Glutamatergic neuron (in vitro differentiated cells): ENCODE data around the gene CLEC5A. TPM values are rescaled to one million over a fixed set of nuclear protein-coding genes. Genes with fewer than 3 reads are reported as not detected.

Experiments used
- DNase-seq: peaks from one replicate; pipeline ENCODE4 v3.0.0; 2022
- H3K27ac Mint-ChIP-seq: one replicate; pipeline ENCODE4 v1.8.0; 2020; ENCODE audit warnings: mild to moderate bottlenecking, mixed read lengths, inconsistent platforms; ENCODE audit not compliant: unreplicated experiment
- H3K27me3 Mint-ChIP-seq: one replicate; pipeline ENCODE4 v1.8.0; 2020; ENCODE audit warnings: mild to moderate bottlenecking, moderate library complexity, mixed read lengths, inconsistent platforms; ENCODE audit not compliant: unreplicated experiment
- H3K36me3 Mint-ChIP-seq: one replicate; pipeline ENCODE4 v1.8.0; 2020; ENCODE audit warnings: mild to moderate bottlenecking, mixed read lengths, inconsistent platforms; ENCODE audit not compliant: unreplicated experiment
- H3K4me1 Mint-ChIP-seq: one replicate; pipeline ENCODE4 v1.8.0; 2020; ENCODE audit warnings: mild to moderate bottlenecking, low read depth, mixed read lengths, inconsistent platforms; ENCODE audit not compliant: unreplicated experiment
- H3K4me3 Mint-ChIP-seq: one replicate; pipeline ENCODE4 v1.8.0; 2020; ENCODE audit warnings: mild to moderate bottlenecking, mixed read lengths, inconsistent platforms; ENCODE audit not compliant: unreplicated experiment
- H3K9me3 Mint-ChIP-seq: one replicate; pipeline ENCODE4 v1.8.0; 2020; ENCODE audit warnings: mild to moderate bottlenecking, moderate library complexity, mixed read lengths, inconsistent platforms; ENCODE audit not compliant: unreplicated experiment
- CTCF ChIP-seq: fragments of 200-600 bp; sonication (generic); IDR thresholded peaks from one replicate; pipeline ENCODE4 v1.5.0; 2021; ENCODE audit not compliant: partially characterized antibody, unreplicated experiment
- total RNA-seq: library from RNA; stranded (reverse); fragmentation: NEBNext Ultra II Directional; extraction: Animal tissue kit (Norgen Biotek cat#: 25700); gene quantifications from one replicate; pipeline ENCODE4 v1.2.1, GENCODE V29; 2021; ENCODE audit not compliant: unreplicated experiment

Gene CLEC5A
- total RNA-seq, 1 donor from 2014 or later: not detected

GRCh38 chr7:141960687-141961422 is 14.1 kb upstream of the CLEC5A start:
- no peak for TF ChIP-seq CTCF
- H3K27me3 Mint-ChIP-seq: peaks cover 1% of the 10 kb centered on the region
- no peak overlapping the region for H3K4me3 Mint-ChIP-seq
- no peaks in the 10 kb centered on the region for H3K4me1 Mint-ChIP-seq
- peaks cover 2% of the 10 kb centered on the region for H3K9me3 Mint-ChIP-seq
- H3K27ac Mint-ChIP-seq: no peak overlapping the region
- no peaks in the 10 kb centered on the region for H3K36me3 Mint-ChIP-seq
- no peak for DNase-seq

DNA sequence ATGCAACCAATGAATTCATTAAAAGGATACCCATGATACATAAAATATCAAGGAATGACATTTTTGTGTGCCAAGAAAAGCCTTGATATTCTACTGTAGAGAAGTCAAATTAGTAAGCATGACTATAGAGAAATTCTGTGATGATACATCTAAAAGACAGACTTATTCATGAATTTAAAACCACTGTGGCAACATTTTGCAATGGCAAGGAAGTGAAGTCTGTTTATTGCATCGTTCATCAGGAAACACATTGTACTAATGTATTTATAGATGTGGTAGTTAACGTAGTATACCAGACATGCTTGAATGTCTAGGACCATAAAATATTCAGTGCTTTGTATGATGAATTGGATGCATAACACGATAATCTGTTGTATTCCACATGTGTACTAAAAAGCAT is 9.3 kb upstream of the CLEC5A start:
- no peak for TF ChIP-seq CTCF
- H3K9me3 Mint-ChIP-seq: no peaks in the 10 kb centered on the region
- no peaks in the 10 kb centered on the region for H3K36me3 Mint-ChIP-seq
- DNase-seq: no peak
- H3K4me3 Mint-ChIP-seq: no peak overlapping the region
- H3K27ac Mint-ChIP-seq: no peak overlapping the region
- H3K27me3 Mint-ChIP-seq: no peaks in the 10 kb centered on the region
- no peaks in the 10 kb centered on the region for H3K4me1 Mint-ChIP-seq

DNA sequence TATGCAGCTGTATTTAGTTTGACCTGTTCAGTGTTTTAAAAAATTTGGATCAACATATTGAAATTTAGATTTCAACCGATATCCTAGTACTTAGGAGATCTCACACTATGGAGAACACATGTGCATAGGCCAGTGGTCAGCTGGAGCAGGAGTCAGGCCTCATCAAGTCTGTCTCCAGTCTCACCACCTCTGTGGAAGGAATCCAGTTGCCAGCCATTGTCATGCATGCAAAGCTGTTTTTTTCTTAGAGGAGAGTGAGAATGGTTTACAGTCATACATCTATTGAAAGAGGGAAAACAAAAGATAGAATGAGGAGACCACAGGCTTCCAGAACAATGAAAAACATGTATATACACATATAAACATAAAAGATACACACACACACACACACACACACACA is 7.6 kb upstream of the CLEC5A start:
- no peak for TF ChIP-seq CTCF
- H3K4me3 Mint-ChIP-seq: no peak overlapping the region
- no peaks in the 10 kb centered on the region for H3K27me3 Mint-ChIP-seq
- DNase-seq: no peak
- no peaks in the 10 kb centered on the region for H3K4me1 Mint-ChIP-seq
- H3K27ac Mint-ChIP-seq: no peak overlapping the region
- H3K9me3 Mint-ChIP-seq: peaks cover 1% of the 10 kb centered on the region
- no peaks in the 10 kb centered on the region for H3K36me3 Mint-ChIP-seq

DNA sequence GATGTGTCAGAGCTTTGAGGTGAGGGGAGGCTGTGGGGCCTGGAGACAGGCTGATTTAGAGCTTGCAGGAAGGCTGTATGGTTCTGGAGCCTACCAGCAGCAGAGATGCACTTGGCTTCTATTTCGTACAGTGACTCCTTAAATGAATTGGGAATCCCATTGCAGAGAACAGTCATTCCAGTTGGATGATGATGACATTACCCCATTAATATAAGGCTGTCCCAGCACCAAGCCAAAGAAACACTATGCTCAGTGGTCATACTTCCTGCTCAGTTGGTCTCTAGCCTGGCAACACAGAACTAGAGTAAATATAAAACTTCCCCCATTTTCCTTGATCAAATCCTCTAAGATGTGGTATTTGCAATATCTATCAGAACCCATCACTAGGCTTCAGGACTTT is 5.7 kb upstream of the CLEC5A start:
- Mint-ChIP-seq H3K27ac (no peak overlapping the region), H3K27me3 (no peaks in the 10 kb centered on the region), H3K4me3 (no peak overlapping the region), H3K36me3 (no peaks in the 10 kb centered on the region), H3K4me1 (no peaks in the 10 kb centered on the region), H3K9me3 (peaks cover 1% of the 10 kb centered on the region)
- no peak for DNase-seq
- TF ChIP-seq CTCF: no peak

DNA sequence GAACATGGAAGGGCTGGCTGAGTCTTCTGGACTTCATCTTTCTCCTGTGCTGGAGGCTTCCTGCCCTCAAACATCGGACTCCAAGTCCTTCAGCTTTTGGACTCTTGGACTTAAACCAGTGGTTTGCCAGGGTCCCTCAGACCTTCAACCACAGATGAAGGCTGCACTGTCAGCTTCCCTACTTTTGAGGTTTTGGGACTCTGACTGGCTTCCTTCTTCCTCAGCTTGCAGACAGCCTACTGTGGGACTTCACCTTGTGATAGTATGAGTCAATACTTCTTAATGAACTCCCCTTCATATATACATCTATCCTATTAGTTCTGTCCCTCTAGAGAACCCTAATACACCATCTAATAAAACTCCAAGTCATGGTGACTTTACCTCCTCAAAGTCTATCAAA is 4.0 kb upstream of the CLEC5A start:
- H3K4me1 Mint-ChIP-seq: no peaks in the 10 kb centered on the region
- no peaks in the 10 kb centered on the region for H3K36me3 Mint-ChIP-seq
- H3K4me3 Mint-ChIP-seq: no peak overlapping the region
- no peaks in the 10 kb centered on the region for H3K27me3 Mint-ChIP-seq
- peaks cover 5% of the 10 kb centered on the region for H3K9me3 Mint-ChIP-seq
- DNase-seq: no peak
- TF ChIP-seq CTCF: no peak
- no peak overlapping the region for H3K27ac Mint-ChIP-seq
